Neural cell (in vitro differentiated cells): ENCODE data around the gene FAXDC2.

ENCODE experiments used
- EP300 ChIP-seq: fragments of 450-650 bp; conservative IDR thresholded peaks from 2 replicates; pipeline ENCODE4 v1.6.1; 2014; ENCODE audit warnings: antibody characterized with exemption, mild to moderate bottlenecking, moderate library complexity; ENCODE audit not compliant: poor library complexity, severe bottlenecking
- POLR2AphosphoS5 ChIP-seq: IDR thresholded peaks from 2 replicates; pipeline ENCODE4 v1.6.1; 2012
- RAD21 ChIP-seq: fragments of 450-650 bp; conservative IDR thresholded peaks from 2 replicates; pipeline ENCODE4 v1.6.1; 2014; ENCODE audit warnings: antibody characterized with exemption, mild to moderate bottlenecking, moderate library complexity
- SMC3 ChIP-seq: fragments of 450-650 bp; conservative IDR thresholded peaks from 2 replicates; pipeline ENCODE4 v1.6.1; 2014; ENCODE audit warnings: antibody characterized with exemption, mild to moderate bottlenecking, moderate library complexity; ENCODE audit not compliant: poor library complexity
- TF ChIP-seq, protein P1 (sequence below): fragments of 450-650 bp; IDR thresholded peaks from 2 replicates; pipeline ENCODE4 v1.5.1; 2014; ENCODE audit warnings: antibody characterized with exemption, mild to moderate bottlenecking, moderate library complexity; ENCODE audit not compliant: poor library complexity, severe bottlenecking

DNA sequence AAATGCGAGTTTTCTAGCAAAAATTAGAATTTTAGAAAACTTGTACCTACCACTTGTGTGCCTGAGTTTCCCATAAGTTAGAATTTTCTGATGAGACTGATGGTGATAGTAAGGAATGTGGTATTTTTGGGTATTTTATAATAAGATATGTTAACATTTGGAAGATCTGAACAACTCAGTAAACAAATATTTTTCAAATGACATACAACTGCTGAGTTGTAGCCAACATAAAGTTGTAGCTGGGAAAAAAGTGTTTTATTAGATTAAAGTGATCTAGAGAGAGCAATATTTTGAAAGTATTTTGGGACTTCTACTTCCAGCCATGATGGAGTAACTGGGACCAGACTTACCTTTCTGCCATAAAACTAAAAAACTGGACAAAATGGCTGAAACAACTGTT, 49.7 kb upstream of the FAXDC2 start:
- no peak for TF ChIP-seq EP300
- TF ChIP-seq, protein P1, sequence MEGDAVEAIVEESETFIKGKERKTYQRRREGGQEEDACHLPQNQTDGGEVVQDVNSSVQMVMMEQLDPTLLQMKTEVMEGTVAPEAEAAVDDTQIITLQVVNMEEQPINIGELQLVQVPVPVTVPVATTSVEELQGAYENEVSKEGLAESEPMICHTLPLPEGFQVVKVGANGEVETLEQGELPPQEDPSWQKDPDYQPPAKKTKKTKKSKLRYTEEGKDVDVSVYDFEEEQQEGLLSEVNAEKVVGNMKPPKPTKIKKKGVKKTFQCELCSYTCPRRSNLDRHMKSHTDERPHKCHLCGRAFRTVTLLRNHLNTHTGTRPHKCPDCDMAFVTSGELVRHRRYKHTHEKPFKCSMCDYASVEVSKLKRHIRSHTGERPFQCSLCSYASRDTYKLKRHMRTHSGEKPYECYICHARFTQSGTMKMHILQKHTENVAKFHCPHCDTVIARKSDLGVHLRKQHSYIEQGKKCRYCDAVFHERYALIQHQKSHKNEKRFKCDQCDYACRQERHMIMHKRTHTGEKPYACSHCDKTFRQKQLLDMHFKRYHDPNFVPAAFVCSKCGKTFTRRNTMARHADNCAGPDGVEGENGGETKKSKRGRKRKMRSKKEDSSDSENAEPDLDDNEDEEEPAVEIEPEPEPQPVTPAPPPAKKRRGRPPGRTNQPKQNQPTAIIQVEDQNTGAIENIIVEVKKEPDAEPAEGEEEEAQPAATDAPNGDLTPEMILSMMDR, result no peak
- no peak for TF ChIP-seq SMC3
- no peak for TF ChIP-seq RAD21
- no peak for TF ChIP-seq POLR2AphosphoS5
